Transverse colon (tissue), 4 donors: ENCODE results near the gene MANBA. TPM values are rescaled to one million over a fixed set of nuclear protein-coding genes. Genes with fewer than 3 reads are reported as not detected.

Experiments
- DNase-seq: peaks from one replicate; pipeline ENCODE4 v3.0.0-alpha.2; 2019
- H3K27ac ChIP-seq, 4 donors: fragments of 200-600 bp; sonication (generic); 2 replicates each; pipeline ENCODE4 v1.5.1; 2016 to 2018; ENCODE audit warnings: inconsistent platforms in 4 of 4
- H3K27me3 ChIP-seq: fragments of 200-600 bp; sonication (generic); 2 replicates; pipeline ENCODE4 v1.5.1; 2017; ENCODE audit warnings: inconsistent platforms
- H3K36me3 ChIP-seq, 4 donors: fragments of 200-600 bp; sonication (generic); 2 replicates each; pipeline ENCODE4 v1.5.1; 2017 to 2019; ENCODE audit warnings: inconsistent platforms in 4 of 4
- H3K4me1 ChIP-seq, 4 donors: fragments of 200-600 bp; sonication (generic); 2 replicates each; pipeline ENCODE4 v1.5.1; 2017 to 2020; ENCODE audit warnings: inconsistent platforms in 4 of 4
- H3K4me3 ChIP-seq, 4 donors: fragments of 200-600 bp; sonication (generic); 1 replicate in 1 of 4; 2 replicates in 3 of 4; pipeline versions ENCODE4 v1.5.1 to v1.6.1; 2017 to 2019; ENCODE audit warnings: inconsistent platforms in 4 of 4
- H3K9me3 ChIP-seq, 2 donors: fragments of 200-600 bp; sonication (generic); 2 replicates each; pipeline ENCODE4 v1.5.1; 2017 to 2019; ENCODE audit warnings: inconsistent platforms in 2 of 2
- EP300 ChIP-seq: sonication (generic); formaldehyde crosslinking; IDR thresholded peaks from one replicate; pipeline ENCODE4 v1.6.1; 2017; ENCODE audit warnings: antibody characterized with exemption, low read depth
- POLR2A ChIP-seq: fragments of 450-650 bp; IDR thresholded peaks from one replicate; pipeline ENCODE4 v1.6.1; 2016; ENCODE audit warnings: antibody characterized with exemption, mild to moderate bottlenecking, moderate library complexity
- POLR2AphosphoS5 ChIP-seq, 3 donors: sonication (generic); formaldehyde crosslinking; IDR thresholded peaks; one replicate each; pipeline ENCODE4 v1.6.1; 2016; ENCODE audit warnings: antibody characterized with exemption in 3 of 3
- WGBS, 2 donors: methylation state at CpG; one replicate each; pipeline ENCODE4 v1.1.5; 2018; ENCODE audit warnings: low coverage in 1 of 2; 5-methylcytosine and 5-hydroxymethylcytosine counted together
- in situ Hi-C, 4 donors: fragments of 200-750 bp; cut with MboI; loops; one replicate each; pipeline versions ENCODE4 v1.15.0 to v1.15.1; 2017; ENCODE audit warnings: low sequenced_read_pairs in 3 of 4, low pct_ligation_motif_present in 1 of 4, low pct_unique_long_range_greater_than_20kb in 1 of 4
- intact Hi-C: fragments of 100-400 bp; cut with DNase I; formaldehyde crosslinking; loops from one replicate; pipeline ENCODE4 v1.15.1; 2023; ENCODE audit warnings: low total_unique reads
- total RNA-seq, 4 donors: library from RNA; depleted of rRNA; stranded (reverse); fragments of >200 nt; gene quantifications; one replicate each; pipeline ENCODE4 v1.1.0, GENCODE V29; 2016
- TF ChIP-seq, protein P1 (sequence below), 5 experiments: fragments of 200-600 bp in 3 of 5; fragments of 450-650 bp in 2 of 5; sonication (generic) in 3 of 5; IDR thresholded peaks; 1 replicate in 2 of 5; 2 replicates in 3 of 5; pipeline ENCODE4 v1.5.1; 2016 to 2017; ENCODE audit warnings: antibody characterized with exemption in 5 of 5, inconsistent platforms in 3 of 5, mild to moderate bottlenecking in 2 of 5, moderate library complexity in 1 of 5

Gene MANBA
- total RNA-seq, 4 donors from 2014 or later = 7.5 to 110 (median 27.9) TPM

GRCh38 chr4:102687373-102687981, 73.3 kb downstream of the MANBA start:
- TF ChIP-seq, protein P1, sequence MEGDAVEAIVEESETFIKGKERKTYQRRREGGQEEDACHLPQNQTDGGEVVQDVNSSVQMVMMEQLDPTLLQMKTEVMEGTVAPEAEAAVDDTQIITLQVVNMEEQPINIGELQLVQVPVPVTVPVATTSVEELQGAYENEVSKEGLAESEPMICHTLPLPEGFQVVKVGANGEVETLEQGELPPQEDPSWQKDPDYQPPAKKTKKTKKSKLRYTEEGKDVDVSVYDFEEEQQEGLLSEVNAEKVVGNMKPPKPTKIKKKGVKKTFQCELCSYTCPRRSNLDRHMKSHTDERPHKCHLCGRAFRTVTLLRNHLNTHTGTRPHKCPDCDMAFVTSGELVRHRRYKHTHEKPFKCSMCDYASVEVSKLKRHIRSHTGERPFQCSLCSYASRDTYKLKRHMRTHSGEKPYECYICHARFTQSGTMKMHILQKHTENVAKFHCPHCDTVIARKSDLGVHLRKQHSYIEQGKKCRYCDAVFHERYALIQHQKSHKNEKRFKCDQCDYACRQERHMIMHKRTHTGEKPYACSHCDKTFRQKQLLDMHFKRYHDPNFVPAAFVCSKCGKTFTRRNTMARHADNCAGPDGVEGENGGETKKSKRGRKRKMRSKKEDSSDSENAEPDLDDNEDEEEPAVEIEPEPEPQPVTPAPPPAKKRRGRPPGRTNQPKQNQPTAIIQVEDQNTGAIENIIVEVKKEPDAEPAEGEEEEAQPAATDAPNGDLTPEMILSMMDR (IDR thresholded peaks at IDR 0.05) = no peak
- TF ChIP-seq POLR2AphosphoS5 (IDR thresholded peaks at IDR 0.05) (no peak), POLR2A (no peak), EP300 (no peak)
- no peaks in the 10 kb centered on the region for H3K9me3 ChIP-seq
- in situ Hi-C loops (no loop called here), intact Hi-C loops (loop anchor here (10.0 kb wide), 1 partner anchor 1147 kb away; no protein-coding TSS in a partner anchor)
- 57 to 82% methylated on average over 3 to 4 of the region's 4 CpGs for WGBS, 2 donors
- H3K4me3 ChIP-seq = no peak overlapping the region
- no peak overlapping the region for H3K27ac ChIP-seq
- no peaks in the 10 kb centered on the region for H3K4me1 ChIP-seq
- DNase-seq = no peak
- peaks cover 0 to 10% (median 3%) of the 10 kb centered on the region in 4 donors for H3K36me3 ChIP-seq
- H3K27me3 ChIP-seq = no peaks in the 10 kb centered on the region

- no peaks in the 10 kb centered on the region for H3K9me3 ChIP-seq
- no peak for DNase-seq
- peaks cover 0 to 10% (median 3%) of the 10 kb centered on the region in 4 donors for H3K36me3 ChIP-seq
- TF ChIP-seq POLR2AphosphoS5 (IDR thresholded peaks at IDR 0.05) = no peak
- no peak for TF ChIP-seq POLR2A
- TF ChIP-seq, protein P1 (IDR thresholded peaks at IDR 0.05) = no peak
- TF ChIP-seq EP300 = no peak
- no peaks in the 10 kb centered on the region for H3K27me3 ChIP-seq
- in situ Hi-C loops = no loop called here
- no peaks in the 10 kb centered on the region for H3K4me1 ChIP-seq
- intact Hi-C loops = loop anchor here (10.0 kb wide), 1 partner anchor 1149 kb away; no protein-coding TSS in a partner anchor
- no peak overlapping the region for H3K4me3 ChIP-seq
- 90% methylated on average over 2 to 3 of the region's 3 CpGs for WGBS, 2 donors
- no peak overlapping the region for H3K27ac ChIP-seq
Measured at GRCh38 chr4:102685768-102686167, 75.0 kb downstream of the MANBA start.

- Histone ChIP-seq H3K27me3 (no peaks in the 10 kb centered on the region), H3K4me1 (no peaks in the 10 kb centered on the region), H3K4me3 (no peak overlapping the region), H3K36me3 (peaks cover 0 to 1% (median 0%) of the 10 kb centered on the region in 4 donors), H3K27ac (no peak overlapping the region), H3K9me3 (no peaks in the 10 kb centered on the region)
- WGBS, 2 donors = 80 to 82% methylated on average over 4 of the region's 4 CpGs
- in situ Hi-C loops (no loop called here), intact Hi-C loops (loop anchor here (10.0 kb wide), 1 partner anchor 1150 kb away; no protein-coding TSS in a partner anchor)
- DNase-seq = no peak
- TF ChIP-seq EP300 = no peak
- no peak for TF ChIP-seq POLR2AphosphoS5 (IDR thresholded peaks at IDR 0.05)
Measured at GRCh38 chr4:102684610-102685052, 76.1 kb downstream of the MANBA start.

GRCh38 chr4:102683881-102684609, 76.7 kb downstream of the MANBA start:
- in situ Hi-C loops = no loop called here

More at GRCh38 chr4:102683881-102684609, 76.7 kb downstream of the MANBA start:
- Histone ChIP-seq H3K9me3 (no peaks in the 10 kb centered on the region), H3K4me3 (no peak overlapping the region), H3K27ac (no peak overlapping the region), H3K4me1 (no peaks in the 10 kb centered on the region), H3K36me3 (no peaks in the 10 kb centered on the region), H3K27me3 (no peaks in the 10 kb centered on the region)
- no peak for DNase-seq
- TF ChIP-seq, protein P1 (IDR thresholded peaks at IDR 0.05) = no peak
- TF ChIP-seq POLR2AphosphoS5 (IDR thresholded peaks at IDR 0.05) = no peak
- TF ChIP-seq POLR2A = no peak
- TF ChIP-seq EP300 = no peak
- WGBS, 2 donors = 85 to 89% methylated on average over 4 to 5 of the region's 5 CpGs
- intact Hi-C loops = loop anchor here (10.0 kb wide), 1 partner anchor 1151 kb away; no protein-coding TSS in a partner anchor
